ENCODE measurements around the gene KCNQ1.

The KCNQ1 gene

DNA sequence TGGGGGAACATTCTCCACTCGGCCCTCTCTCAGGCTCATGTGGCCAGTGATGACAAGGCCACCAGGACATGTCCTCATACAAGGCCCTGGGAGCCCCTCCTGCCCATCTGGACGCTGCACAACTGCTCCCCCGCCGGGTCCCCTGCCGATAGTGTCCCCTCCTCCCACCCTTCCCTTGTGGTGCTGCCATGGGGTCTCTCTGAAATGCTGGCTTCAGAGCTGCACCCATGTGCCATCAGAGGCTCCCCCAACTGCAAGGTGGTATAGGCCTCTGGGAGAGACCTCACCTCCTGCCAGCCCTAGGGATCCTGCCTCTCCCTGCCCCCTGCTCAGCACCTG is 142.0 kb downstream of the KCNQ1 start:
- H3K27ac ChIP-seq, result no peak overlapping the region
- no peak for TF ChIP-seq CTCF (IDR thresholded peaks at IDR 0.05; ENCODE audit: low read depth, low read length)
- DNase-seq, result peak; percentile 5
- H3K4me3 ChIP-seq (ENCODE audit: low read depth, low read length), result no peak overlapping the region
- H3K27me3 ChIP-seq (ENCODE audit: insufficient read depth, low read depth, severe bottlenecking), result no peaks in the 10 kb centered on the region
- no peaks in the 10 kb centered on the region for H3K9me3 ChIP-seq (ENCODE audit: severe bottlenecking)
- H3K36me3 ChIP-seq, result no peaks in the 10 kb centered on the region

DNA sequence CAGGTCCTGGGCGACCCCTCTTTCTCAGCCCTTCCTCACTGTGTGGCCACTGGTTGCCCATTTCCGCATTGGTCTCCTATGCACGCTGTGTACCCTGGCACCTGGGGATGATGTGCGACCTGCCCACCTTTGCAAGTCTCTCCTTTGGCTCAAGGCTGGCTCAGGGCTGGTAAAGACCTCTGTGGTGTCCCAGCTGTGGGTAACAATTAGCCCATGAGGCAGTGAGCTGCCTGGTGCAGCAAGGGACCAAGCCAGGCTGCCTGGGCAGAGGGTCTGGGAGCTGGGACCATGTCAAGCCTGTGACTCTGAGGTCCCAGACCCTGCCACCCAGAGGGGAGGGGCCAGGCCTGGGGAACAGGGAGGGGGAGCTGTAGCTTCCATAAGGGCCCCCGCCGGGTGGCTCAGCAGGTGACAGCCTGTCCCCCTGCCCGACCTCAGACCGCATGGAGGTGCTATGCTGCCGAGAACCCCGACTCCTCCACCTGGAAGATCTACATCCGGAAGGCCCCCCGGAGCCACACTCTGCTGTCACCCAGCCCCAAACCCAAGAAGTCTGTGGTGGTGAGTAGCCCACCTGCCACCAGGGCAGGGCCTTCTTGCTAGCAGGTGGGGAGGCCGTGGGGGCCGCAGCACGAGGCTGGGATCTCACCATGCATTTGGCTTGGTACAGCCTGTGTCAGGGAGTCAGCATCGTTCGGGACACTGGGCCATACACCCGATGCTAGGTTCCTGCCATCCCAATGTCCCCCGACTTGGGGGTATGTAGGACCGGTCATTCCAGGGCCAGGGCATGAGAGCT is 142.5 kb downstream of the KCNQ1 start:
- Histone ChIP-seq H3K9me3 (ENCODE audit: severe bottlenecking) (no peaks in the 10 kb centered on the region), H3K36me3 (no peaks in the 10 kb centered on the region), H3K27me3 (ENCODE audit: insufficient read depth, low read depth, severe bottlenecking) (no peaks in the 10 kb centered on the region), H3K4me3 (ENCODE audit: low read depth, low read length) (no peak overlapping the region), H3K27ac (no peak overlapping the region)
- TF ChIP-seq CTCF (IDR thresholded peaks at IDR 0.05; ENCODE audit: low read depth, low read length), result no peak
- DNase-seq, result peak; percentile 6

- no peak overlapping the region for H3K27ac ChIP-seq
- no peaks in the 10 kb centered on the region for H3K36me3 ChIP-seq
- TF ChIP-seq CTCF (IDR thresholded peaks at IDR 0.05; ENCODE audit: low read depth, low read length), result no peak
- H3K4me3 ChIP-seq (ENCODE audit: low read depth, low read length), result no peak overlapping the region
- no peaks in the 10 kb centered on the region for H3K9me3 ChIP-seq (ENCODE audit: severe bottlenecking)
- H3K27me3 ChIP-seq (ENCODE audit: insufficient read depth, low read depth, severe bottlenecking), result no peaks in the 10 kb centered on the region
- no peak for DNase-seq
Observed at GRCh38 chr11:2587976-2588748, 143.4 kb downstream of the KCNQ1 start.

DNA sequence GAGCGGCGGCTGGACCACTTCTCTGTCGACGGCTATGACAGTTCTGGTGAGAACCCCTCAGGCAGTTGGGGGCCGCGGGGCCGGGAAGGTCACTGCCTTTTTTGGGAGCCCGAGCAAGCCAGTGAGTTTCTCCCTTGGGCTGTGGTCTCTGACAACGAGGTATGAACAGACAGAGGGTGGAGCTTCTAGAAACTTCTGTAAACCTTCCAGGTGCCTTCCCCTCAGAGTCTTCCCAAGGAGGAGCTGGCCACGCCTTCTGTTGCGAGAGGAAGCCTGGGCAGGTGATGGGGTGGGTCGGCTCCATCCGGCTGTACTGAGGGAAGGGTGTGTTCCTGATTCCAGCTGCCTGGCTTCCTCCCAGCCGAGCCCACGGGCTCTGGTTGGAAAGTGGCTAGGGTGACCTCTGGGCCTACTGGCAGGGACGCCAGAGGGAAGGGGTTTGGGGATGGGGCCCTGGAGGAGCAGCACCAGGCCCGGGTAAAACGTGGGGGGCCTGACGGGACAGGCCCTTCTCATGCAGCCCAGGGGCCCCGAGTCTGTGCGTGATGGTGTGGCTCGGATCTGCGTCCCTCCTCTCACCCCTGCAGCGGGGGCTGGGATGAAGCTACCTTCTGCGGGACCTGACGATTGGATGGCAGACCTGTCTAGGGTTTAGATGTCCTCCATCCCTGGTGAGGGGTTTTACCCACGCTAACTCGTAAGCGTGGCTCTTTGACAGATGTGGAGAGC is 144.2 kb downstream of the KCNQ1 start:
- Histone ChIP-seq H3K9me3 (ENCODE audit: severe bottlenecking) (no peaks in the 10 kb centered on the region), H3K4me3 (ENCODE audit: low read depth, low read length) (no peak overlapping the region), H3K36me3 (no peaks in the 10 kb centered on the region), H3K27ac (no peak overlapping the region), H3K27me3 (ENCODE audit: insufficient read depth, low read depth, severe bottlenecking) (no peaks in the 10 kb centered on the region)
- no peak for TF ChIP-seq CTCF (IDR thresholded peaks at IDR 0.05; ENCODE audit: low read depth, low read length)
- no peak for DNase-seq

GRCh38 chr11:2589538-2589934 is 144.7 kb downstream of the KCNQ1 start:
- no peaks in the 10 kb centered on the region for H3K9me3 ChIP-seq (ENCODE audit: severe bottlenecking)
- H3K36me3 ChIP-seq, result no peaks in the 10 kb centered on the region
- no peak overlapping the region for H3K4me3 ChIP-seq (ENCODE audit: low read depth, low read length)
- H3K27ac ChIP-seq, result no peak overlapping the region
- H3K27me3 ChIP-seq (ENCODE audit: insufficient read depth, low read depth, severe bottlenecking), result no peaks in the 10 kb centered on the region
- TF ChIP-seq CTCF (IDR thresholded peaks at IDR 0.05; ENCODE audit: low read depth, low read length), result no peak
- DNase-seq, result no peak
